Right lobe of liver (tissue), 6 donors: Measurements from ENCODE around the gene SEC23IP. TPM values are rescaled to one million over a fixed set of nuclear protein-coding genes. Genes with fewer than 3 reads are reported as not detected.

Source experiments
- ATAC-seq, 4 donors: fragments of 200-7000 bp; cut with Tn5 transposase; one replicate each; pipeline ENCODE4 v1.9.1; 2020; ENCODE audit warnings: mild to moderate bottlenecking in 4 of 4, moderate library complexity in 4 of 4
- DNase-seq, 3 donors: peaks; one replicate each; pipeline ENCODE4 v3.0.0-alpha.2; 2020
- H3K27ac ChIP-seq, 3 donors: fragments of 200-600 bp; one replicate each; pipeline ENCODE4 v1.8.0; 2022
- H3K27me3 ChIP-seq, 2 donors: fragments of 200-600 bp; one replicate each; pipeline ENCODE4 v1.8.0; 2022
- H3K36me3 ChIP-seq, 4 donors: fragments of 200-600 bp; sonication (generic) in 1 of 4; one replicate each; pipeline versions ENCODE4 v1.5.1 to v1.8.0; 2017 to 2022; ENCODE audit warnings: control low read depth in 1 of 4
- H3K4me1 ChIP-seq, 4 donors: fragments of 200-600 bp; sonication (generic) in 1 of 4; one replicate each; pipeline versions ENCODE4 v1.5.1 to v1.8.0; 2017 to 2022; ENCODE audit warnings: control low read depth in 1 of 4
- H3K4me3 ChIP-seq, 3 donors: fragments of 200-600 bp; one replicate each; pipeline ENCODE4 v1.8.0; 2022
- H3K9me3 ChIP-seq, 4 donors: fragments of 200-600 bp; sonication (generic) in 1 of 4; one replicate each; pipeline versions ENCODE4 v1.5.1 to v1.8.0; 2017 to 2022; ENCODE audit warnings: control low read depth in 1 of 4
- POLR2A ChIP-seq: fragments of 450-650 bp; IDR thresholded peaks from one replicate; pipeline ENCODE4 v1.6.1; 2017; ENCODE audit warnings: antibody characterized with exemption, mild to moderate bottlenecking
- WGBS: methylation state at CpG from one replicate; pipeline ENCODE4 v1.1.6; 2018; ENCODE audit warnings: low coverage, low lambda C conversion rate; ENCODE audit not compliant: insufficient coverage; ENCODE audit errors: missing lambda C conversion rate; 5-methylcytosine and 5-hydroxymethylcytosine counted together
- intact Hi-C, 2 donors: fragments of 100-400 bp; cut with DNase I; formaldehyde crosslinking; loops; one replicate each; pipeline versions ENCODE4 v1.11.2 to v1.14.1; 2022
- total RNA-seq, 6 experiments: library from RNA; depleted of rRNA in 2 of 6; stranded (reverse); fragments of >200 nt in 2 of 6; fragmentation: NEBNext Ultra II Directional in 3 of 6; extraction: Animal tissue kit (Norgen Biotek cat#: 25700) in 3 of 6; gene quantifications; one replicate each; pipeline versions ENCODE4 v1.1.0 to v1.2.4, GENCODE V29; 2016 to 2023
- TF ChIP-seq, protein P1 (sequence below), 4 donors: fragments of 200-600 bp in 3 of 4; fragments of 450-650 bp in 1 of 4; IDR thresholded peaks; one replicate each; pipeline versions ENCODE4 v1.5.1 to v1.8.0; 2016 to 2022; ENCODE audit warnings: antibody characterized with exemption in 4 of 4, mild to moderate bottlenecking in 2 of 4
- donor health status: DM: no; HTN: yes; CAD: no.
- donor health status: DM: no; HTN: no; CAD: no.
- donor health status: DM: no; HTN: no; CAD: no.
- donor health status: DM: no; HTN: yes; CAD: no.
- donor health status: DM: no; HTN: yes; CAD: no.

Gene SEC23IP
- total RNA-seq, 6 experiments from 2014 or later = 22.2 to 34.9 (median 29.2) TPM

DNA sequence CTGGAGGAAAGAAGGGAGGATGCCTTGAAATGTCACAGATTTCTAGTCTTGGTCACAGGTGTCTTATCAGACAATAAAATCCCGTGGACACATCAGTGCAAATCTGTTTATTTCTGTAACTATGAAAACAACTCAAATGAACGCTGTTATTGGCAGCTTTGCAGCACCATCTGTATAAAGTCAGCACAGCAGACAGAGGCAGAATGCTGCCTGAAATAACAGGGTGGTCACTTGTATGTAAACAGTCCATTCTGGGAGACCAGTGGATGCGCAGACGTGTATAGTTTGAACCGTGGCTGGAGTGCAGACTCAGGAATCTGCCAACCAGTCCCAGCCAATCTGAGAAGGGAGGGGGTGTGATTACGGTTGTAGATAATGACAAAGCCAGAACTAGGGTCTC is 54.8 kb downstream of the SEC23IP start:
- H3K36me3 ChIP-seq = peaks cover 0 to 12% (median 5%) of the 10 kb centered on the region in 4 donors
- intact Hi-C loops = no loop called here
- no peak overlapping the region for H3K4me3 ChIP-seq
- 70% methylated on average over 5 of the region's 6 CpGs for WGBS
- no peak for DNase-seq
- H3K27ac ChIP-seq = no peak overlapping the region
- no peaks in the 10 kb centered on the region for H3K9me3 ChIP-seq
- H3K27me3 ChIP-seq = no peaks in the 10 kb centered on the region
- no peaks in the 10 kb centered on the region for H3K4me1 ChIP-seq
- no peak for ATAC-seq
- TF ChIP-seq POLR2A = no peak
- TF ChIP-seq, protein P1, sequence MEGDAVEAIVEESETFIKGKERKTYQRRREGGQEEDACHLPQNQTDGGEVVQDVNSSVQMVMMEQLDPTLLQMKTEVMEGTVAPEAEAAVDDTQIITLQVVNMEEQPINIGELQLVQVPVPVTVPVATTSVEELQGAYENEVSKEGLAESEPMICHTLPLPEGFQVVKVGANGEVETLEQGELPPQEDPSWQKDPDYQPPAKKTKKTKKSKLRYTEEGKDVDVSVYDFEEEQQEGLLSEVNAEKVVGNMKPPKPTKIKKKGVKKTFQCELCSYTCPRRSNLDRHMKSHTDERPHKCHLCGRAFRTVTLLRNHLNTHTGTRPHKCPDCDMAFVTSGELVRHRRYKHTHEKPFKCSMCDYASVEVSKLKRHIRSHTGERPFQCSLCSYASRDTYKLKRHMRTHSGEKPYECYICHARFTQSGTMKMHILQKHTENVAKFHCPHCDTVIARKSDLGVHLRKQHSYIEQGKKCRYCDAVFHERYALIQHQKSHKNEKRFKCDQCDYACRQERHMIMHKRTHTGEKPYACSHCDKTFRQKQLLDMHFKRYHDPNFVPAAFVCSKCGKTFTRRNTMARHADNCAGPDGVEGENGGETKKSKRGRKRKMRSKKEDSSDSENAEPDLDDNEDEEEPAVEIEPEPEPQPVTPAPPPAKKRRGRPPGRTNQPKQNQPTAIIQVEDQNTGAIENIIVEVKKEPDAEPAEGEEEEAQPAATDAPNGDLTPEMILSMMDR (IDR thresholded peaks at IDR 0.05) = no peak

DNA sequence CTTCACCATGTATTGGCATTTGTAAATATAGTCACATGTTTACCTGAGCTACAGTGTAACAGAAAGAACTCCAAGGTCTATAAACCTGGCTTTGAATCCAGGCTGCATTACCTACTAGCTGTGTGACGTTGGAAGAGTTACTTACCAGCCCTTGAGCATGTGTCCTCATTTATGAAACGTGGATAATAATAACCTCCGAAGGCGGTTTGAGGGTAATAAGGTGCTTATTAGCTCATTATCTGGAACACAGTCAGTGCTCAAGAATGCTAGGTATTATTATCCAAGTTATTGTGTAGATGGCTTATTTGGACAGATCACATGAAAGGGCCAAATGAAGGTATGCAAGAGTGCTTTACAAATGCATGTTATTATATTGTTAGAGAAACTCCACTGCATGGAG is 64.9 kb downstream of the SEC23IP start:
- H3K27ac ChIP-seq = no peak overlapping the region
- H3K27me3 ChIP-seq = no peaks in the 10 kb centered on the region
- no peaks in the 10 kb centered on the region for H3K4me1 ChIP-seq
- WGBS = 65% methylated on average over 4 of the region's 4 CpGs
- TF ChIP-seq POLR2A = no peak
- TF ChIP-seq, protein P1 (IDR thresholded peaks at IDR 0.05) = no peak
- no peak overlapping the region for H3K4me3 ChIP-seq
- no peaks in the 10 kb centered on the region for H3K9me3 ChIP-seq
- DNase-seq (no peak), ATAC-seq (no peak)
- intact Hi-C loops = no loop called here
- H3K36me3 ChIP-seq = no peaks in the 10 kb centered on the region

DNA sequence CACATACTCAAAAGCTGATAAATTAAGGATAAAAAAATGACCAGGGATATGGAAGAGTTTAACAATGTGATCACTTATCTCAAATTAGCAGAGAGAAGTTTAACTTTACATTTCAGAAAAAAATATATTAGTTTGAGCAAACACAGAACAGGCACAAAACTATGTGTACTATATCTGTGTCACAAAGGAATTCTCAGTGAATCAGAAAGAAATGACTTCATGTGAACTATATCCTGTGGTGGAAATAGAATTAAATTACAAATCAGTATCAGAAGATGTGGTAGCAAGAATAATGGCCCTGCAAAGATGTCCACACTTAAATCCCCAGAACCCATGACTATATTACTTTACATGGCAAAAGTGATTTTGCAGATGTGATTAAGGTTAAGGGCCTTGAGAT is 70.3 kb downstream of the SEC23IP start:
- TF ChIP-seq POLR2A = no peak
- TF ChIP-seq, protein P1 (IDR thresholded peaks at IDR 0.05) = no peak

DNA sequence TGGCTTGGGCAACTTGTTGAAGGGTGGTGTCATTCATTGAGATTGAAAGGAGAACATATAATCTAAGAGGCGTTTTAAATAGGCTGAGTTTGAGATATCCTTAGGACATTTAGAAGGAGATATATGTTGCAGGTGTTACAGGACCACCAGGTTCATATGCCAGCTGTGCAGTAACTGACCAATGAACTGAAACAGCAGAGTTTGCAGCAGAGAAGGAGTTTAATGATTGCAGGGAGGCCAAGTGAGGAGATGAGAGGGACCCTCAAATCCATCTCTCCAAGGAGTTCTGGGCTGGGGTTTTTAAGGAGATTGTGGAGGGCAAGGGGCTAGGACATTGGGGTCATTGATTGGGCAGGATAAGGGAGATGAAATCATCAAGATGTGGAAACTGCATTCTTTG is 74.5 kb downstream of the SEC23IP start:
- Histone ChIP-seq H3K36me3 (no peaks in the 10 kb centered on the region), H3K9me3 (no peaks in the 10 kb centered on the region), H3K4me1 (no peaks in the 10 kb centered on the region), H3K27ac (no peak overlapping the region), H3K27me3 (no peaks in the 10 kb centered on the region), H3K4me3 (no peak overlapping the region)
- no peak for ATAC-seq
- intact Hi-C loops = no loop called here
- 22% methylated on average over 1 of the region's 1 CpG for WGBS
- DNase-seq = no peak
- TF ChIP-seq, protein P1 (IDR thresholded peaks at IDR 0.05) = no peak
- no peak for TF ChIP-seq POLR2A

More for the DNA sequence above, 70.3 kb downstream of the SEC23IP start:
- intact Hi-C loops = no loop called here
- ATAC-seq (no peak), DNase-seq (no peak)
- Histone ChIP-seq H3K4me3 (no peak overlapping the region), H3K9me3 (no peaks in the 10 kb centered on the region), H3K36me3 (no peaks in the 10 kb centered on the region), H3K4me1 (no peaks in the 10 kb centered on the region), H3K27me3 (no peaks in the 10 kb centered on the region), H3K27ac (no peak overlapping the region)

DNA sequence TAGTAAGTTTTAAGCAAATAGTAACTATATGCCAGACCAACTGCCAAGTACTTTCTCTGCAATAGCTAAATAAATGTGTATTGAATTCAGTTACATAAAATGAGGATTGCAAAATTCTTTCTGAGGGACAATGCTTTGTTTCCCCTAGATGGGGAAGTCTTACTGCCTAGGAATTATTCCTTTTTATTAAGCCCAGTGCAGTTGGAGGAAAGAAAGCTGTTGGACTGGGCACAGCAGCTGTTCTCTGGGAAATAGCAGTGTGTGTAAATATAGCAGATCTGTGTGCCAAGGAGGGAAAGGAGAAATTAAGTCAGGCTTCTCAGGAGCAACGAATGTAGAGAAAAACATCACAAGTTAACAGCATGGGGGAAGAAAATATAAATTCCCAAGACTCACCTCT is 77.1 kb downstream of the SEC23IP start:
- DNase-seq (no peak), ATAC-seq (no peak)
- 29% methylated on average over 1 of the region's 1 CpG for WGBS
- Histone ChIP-seq H3K27me3 (no peaks in the 10 kb centered on the region), H3K36me3 (no peaks in the 10 kb centered on the region), H3K4me3 (no peak overlapping the region), H3K4me1 (no peaks in the 10 kb centered on the region), H3K9me3 (no peaks in the 10 kb centered on the region), H3K27ac (no peak overlapping the region)
- TF ChIP-seq POLR2A = no peak
- TF ChIP-seq, protein P1 (IDR thresholded peaks at IDR 0.05) = no peak
- intact Hi-C loops = no loop called here
